Activated T-cell treated with anti-CD3 and anti-CD28 coated beads, Interleukin-2, amount 50 U/mL, for 72 hours (primary cell): ENCODE data around the gene SRRM4. TPM values are rescaled to one million over a fixed set of nuclear protein-coding genes. Genes with fewer than 3 reads are reported as not detected.
A peak's percentile ranks its signal among the peaks of the same experiment; 100 is the strongest.
"Not testable (repeated sequence)": the region's sequence is repeated elsewhere in the genome, so short reads cannot be mapped to it uniquely, and the experiment has no call there.

Experiments used
- ATAC-seq, 2 donors: fragments of 150-1000 bp; cut with Tn5 transposase; replicated peaks in 1 of 2; 2 replicates each; pipeline ENCODE4 v1.10.0; 2021; ENCODE audit warnings: moderate library complexity in 2 of 2, mild to moderate bottlenecking in 1 of 2
- DNase-seq, 2 donors: peaks; one replicate each; pipeline ENCODE4 v3.0.0; 2021 to 2022; ENCODE audit warnings: mixed read lengths in 1 of 2
- H3K27ac Mint-ChIP-seq: one replicate; pipeline ENCODE4 v1.8.0; 2022; ENCODE audit warnings: mild to moderate bottlenecking, moderate library complexity, mixed read lengths
- H3K27me3 Mint-ChIP-seq: one replicate; pipeline ENCODE4 v1.8.0; 2022; ENCODE audit warnings: low read depth, mixed read lengths
- H3K36me3 Mint-ChIP-seq, 2 donors: one replicate each; pipeline ENCODE4 v1.8.0; 2022; ENCODE audit warnings: mixed read lengths in 2 of 2, mild to moderate bottlenecking in 1 of 2; ENCODE audit not compliant: insufficient read depth in 2 of 2
- H3K4me1 Mint-ChIP-seq: one replicate; pipeline ENCODE4 v1.8.0; 2022; ENCODE audit warnings: low read depth, mixed read lengths
- H3K4me3 Mint-ChIP-seq, 2 donors: one replicate each; pipeline ENCODE4 v1.8.0; 2022; ENCODE audit warnings: mild to moderate bottlenecking in 2 of 2, mixed read lengths in 2 of 2, moderate library complexity in 2 of 2
- H3K9me3 Mint-ChIP-seq, 2 donors: one replicate each; pipeline ENCODE4 v1.8.0; 2022; ENCODE audit warnings: mixed read lengths in 2 of 2
- total RNA-seq, 2 donors: library from RNA; stranded (reverse); gene quantifications; one replicate each; pipeline ENCODE4 v1.2.3, GENCODE V29; 2022

The SRRM4 gene
- total RNA-seq, 2 donors from 2014 or later: not detected

GRCh38 chr12:119016715-119017114 lies 35.4 kb downstream of the SRRM4 start:
- H3K36me3 Mint-ChIP-seq: no peaks in the 10 kb centered on the region
- H3K27ac Mint-ChIP-seq: no peak overlapping the region
- H3K9me3 Mint-ChIP-seq: peaks cover 2 to 13% of the 10 kb centered on the region in 2 donors
- no peaks in the 10 kb centered on the region for H3K27me3 Mint-ChIP-seq
- DNase-seq (no peak), ATAC-seq (no peak)
- no peak overlapping the region for H3K4me3 Mint-ChIP-seq
- no peaks in the 10 kb centered on the region for H3K4me1 Mint-ChIP-seq

GRCh38 chr12:119019166-119019565 lies 37.8 kb downstream of the SRRM4 start:
- no peaks in the 10 kb centered on the region for H3K4me1 Mint-ChIP-seq
- no peak overlapping the region for H3K27ac Mint-ChIP-seq
- H3K9me3 Mint-ChIP-seq: peaks cover 2 to 13% of the 10 kb centered on the region in 2 donors
- H3K36me3 Mint-ChIP-seq: no peaks in the 10 kb centered on the region
- DNase-seq (no peak), ATAC-seq (no peak)
- no peaks in the 10 kb centered on the region for H3K27me3 Mint-ChIP-seq
- H3K4me3 Mint-ChIP-seq: no peak overlapping the region

GRCh38 chr12:119020406-119021360 lies 39.3 kb downstream of the SRRM4 start:
- Mint-ChIP-seq H3K9me3 (peaks cover 5 to 15% of the 10 kb centered on the region in 2 donors), H3K27me3 (no peaks in the 10 kb centered on the region), H3K4me3 (no peak overlapping the region), H3K4me1 (no peaks in the 10 kb centered on the region), H3K36me3 (no peaks in the 10 kb centered on the region), H3K27ac (no peak overlapping the region)
- ATAC-seq: no peak
- peak; percentile 1 to 8 for DNase-seq

GRCh38 chr12:119024356-119024755 lies 43.0 kb downstream of the SRRM4 start:
- ATAC-seq (no peak), DNase-seq (no peak)
- Mint-ChIP-seq H3K36me3 (no peaks in the 10 kb centered on the region), H3K4me3 (no peak overlapping the region), H3K27ac (no peak overlapping the region), H3K9me3 (peaks cover 5 to 15% of the 10 kb centered on the region in 2 donors), H3K27me3 (no peaks in the 10 kb centered on the region), H3K4me1 (no peaks in the 10 kb centered on the region)

GRCh38 chr12:119025786-119026185 lies 44.4 kb downstream of the SRRM4 start:
- H3K27me3 Mint-ChIP-seq: no peaks in the 10 kb centered on the region
- H3K9me3 Mint-ChIP-seq: peaks cover 5 to 9% of the 10 kb centered on the region in 2 donors
- DNase-seq: no peak
- no peaks in the 10 kb centered on the region for H3K36me3 Mint-ChIP-seq
- H3K4me1 Mint-ChIP-seq: no peaks in the 10 kb centered on the region
- no peak overlapping the region for H3K27ac Mint-ChIP-seq
- ATAC-seq: no peak
- H3K4me3 Mint-ChIP-seq: no peak overlapping the region

- H3K4me3 Mint-ChIP-seq, H3K27me3 Mint-ChIP-seq, H3K27ac Mint-ChIP-seq, H3K4me1 Mint-ChIP-seq, H3K36me3 Mint-ChIP-seq, ATAC-seq, H3K9me3 Mint-ChIP-seq, DNase-seq: not testable (repeated sequence)
Observed at GRCh38 chr12:119033332-119033731, 52.0 kb downstream of the SRRM4 start.

- ATAC-seq (no peak), DNase-seq (peak; percentile 8 to 18)
- Mint-ChIP-seq H3K4me1 (no peaks in the 10 kb centered on the region), H3K27ac (no peak overlapping the region), H3K4me3 (no peak overlapping the region), H3K9me3 (peaks cover 0 to 2% of the 10 kb centered on the region in 2 donors), H3K27me3 (no peaks in the 10 kb centered on the region), H3K36me3 (no peaks in the 10 kb centered on the region)
Observed at GRCh38 chr12:119036878-119037825, 55.8 kb downstream of the SRRM4 start.

GRCh38 chr12:119044094-119044493 lies 62.8 kb downstream of the SRRM4 start:
- H3K27me3 Mint-ChIP-seq: no peaks in the 10 kb centered on the region
- no peak overlapping the region for H3K27ac Mint-ChIP-seq
- DNase-seq (no peak), ATAC-seq (no peak)
- H3K9me3 Mint-ChIP-seq: peaks cover 2 to 4% of the 10 kb centered on the region in 2 donors
- H3K36me3 Mint-ChIP-seq: no peaks in the 10 kb centered on the region
- H3K4me3 Mint-ChIP-seq: no peak overlapping the region
- H3K4me1 Mint-ChIP-seq: no peaks in the 10 kb centered on the region

GRCh38 chr12:119047641-119048040 lies 66.3 kb downstream of the SRRM4 start:
- peaks cover 2 to 5% of the 10 kb centered on the region in 2 donors for H3K9me3 Mint-ChIP-seq
- H3K4me3 Mint-ChIP-seq: no peak overlapping the region
- H3K27ac Mint-ChIP-seq: no peak overlapping the region
- H3K4me1 Mint-ChIP-seq: no peaks in the 10 kb centered on the region
- DNase-seq (no peak), ATAC-seq (no peak)
- H3K27me3 Mint-ChIP-seq: no peaks in the 10 kb centered on the region
- H3K36me3 Mint-ChIP-seq: no peaks in the 10 kb centered on the region

- no peaks in the 10 kb centered on the region for H3K27me3 Mint-ChIP-seq
- no peaks in the 10 kb centered on the region for H3K36me3 Mint-ChIP-seq
- H3K9me3 Mint-ChIP-seq: peaks cover 2 to 3% of the 10 kb centered on the region in 2 donors
- ATAC-seq (no peak), DNase-seq (no peak)
- H3K4me3 Mint-ChIP-seq: no peak overlapping the region
- no peaks in the 10 kb centered on the region for H3K4me1 Mint-ChIP-seq
- H3K27ac Mint-ChIP-seq: no peak overlapping the region
Observed at GRCh38 chr12:119050663-119051062, 69.3 kb downstream of the SRRM4 start.

- H3K27ac Mint-ChIP-seq: no peak overlapping the region
- H3K36me3 Mint-ChIP-seq: no peaks in the 10 kb centered on the region
- no peak for DNase-seq
- H3K27me3 Mint-ChIP-seq: no peaks in the 10 kb centered on the region
- H3K4me1 Mint-ChIP-seq: no peaks in the 10 kb centered on the region
- peaks cover 2 to 3% of the 10 kb centered on the region in 2 donors for H3K9me3 Mint-ChIP-seq
- no peak for ATAC-seq
- no peak overlapping the region for H3K4me3 Mint-ChIP-seq
Observed at GRCh38 chr12:119051474-119051873, 70.1 kb downstream of the SRRM4 start.

- H3K4me3 Mint-ChIP-seq: no peak overlapping the region
- H3K4me1 Mint-ChIP-seq: no peaks in the 10 kb centered on the region
- H3K9me3 Mint-ChIP-seq: peaks cover 0 to 3% of the 10 kb centered on the region in 2 donors
Observed at GRCh38 chr12:119052001-119052400, 70.7 kb downstream of the SRRM4 start.

GRCh38 chr12:119055977-119056376 lies 74.6 kb downstream of the SRRM4 start:
- Mint-ChIP-seq H3K9me3 (peaks cover 4 to 10% of the 10 kb centered on the region in 2 donors), H3K4me3 (no peak overlapping the region), H3K27me3 (no peaks in the 10 kb centered on the region), H3K36me3 (no peaks in the 10 kb centered on the region), H3K27ac (no peak overlapping the region), H3K4me1 (no peaks in the 10 kb centered on the region)
- ATAC-seq (no peak), DNase-seq (no peak)

More at GRCh38 chr12:119052001-119052400, 70.7 kb downstream of the SRRM4 start:
- Mint-ChIP-seq H3K27ac (no peak overlapping the region), H3K27me3 (no peaks in the 10 kb centered on the region), H3K36me3 (no peaks in the 10 kb centered on the region)
- DNase-seq: no peak
- ATAC-seq: no peak
